Mesendoderm (in vitro differentiated cells): ENCODE measurements around the gene PAPPA2.
A peak's percentile ranks its signal among the peaks of the same experiment; 100 is the strongest.

ENCODE experiments used
- DNase-seq: peaks from one replicate; pipeline ENCODE4 v3.0.0; 2013
- H2AK5ac ChIP-seq: 2 replicates; pipeline ENCODE4 v1.6.1; 2013; ENCODE audit warnings: low read length, inconsistent platforms
- H2BK120ac ChIP-seq: 2 replicates; pipeline ENCODE4 v1.6.1; 2013; ENCODE audit warnings: low read depth, mild to moderate bottlenecking, low read length, moderate library complexity, mixed read lengths
- H2BK15ac ChIP-seq: replicated peaks from 2 replicates; pipeline ENCODE4 v1.6.1; 2013; ENCODE audit warnings: low read depth, mild to moderate bottlenecking, moderate library complexity
- H2BK5ac ChIP-seq: 2 replicates; pipeline ENCODE4 v1.6.1; 2013; ENCODE audit warnings: low read length, inconsistent platforms
- H3K18ac ChIP-seq: 2 replicates; pipeline ENCODE4 v1.6.1; 2013; ENCODE audit warnings: mild to moderate bottlenecking, low read length, mixed read lengths
- H3K23ac ChIP-seq: one replicate; pipeline ENCODE4 v1.6.1; 2013; ENCODE audit warnings: low read length
- H3K27ac ChIP-seq: 2 replicates; pipeline ENCODE4 v1.5.1; 2013; ENCODE audit warnings: low read depth, mild to moderate bottlenecking, inconsistent platforms, low read length, moderate library complexity
- H3K27me3 ChIP-seq: 2 replicates; pipeline ENCODE4 v1.6.1; 2013; ENCODE audit warnings: low read length, control low read depth, mild to moderate bottlenecking, inconsistent platforms; ENCODE audit not compliant: insufficient read depth, poor library complexity
- H3K36me3 ChIP-seq: 2 replicates; pipeline ENCODE4 v1.6.1; 2013; ENCODE audit warnings: low read length, inconsistent platforms; ENCODE audit not compliant: control insufficient read depth, insufficient read depth
- H3K4ac ChIP-seq: one replicate; pipeline ENCODE4 v1.6.1; 2013; ENCODE audit warnings: low read depth, mild to moderate bottlenecking, low read length, moderate library complexity
- H3K4me1 ChIP-seq: 2 replicates; pipeline ENCODE4 v1.6.1; 2013; ENCODE audit warnings: low read depth, low read length, inconsistent platforms; ENCODE audit not compliant: control insufficient read depth
- H3K4me2 ChIP-seq: 2 replicates; pipeline ENCODE4 v1.6.1; 2013; ENCODE audit warnings: low read length
- H3K4me3 ChIP-seq: 2 replicates; pipeline ENCODE4 v1.5.1; 2013; ENCODE audit warnings: mild to moderate bottlenecking, low read length
- H3K56ac ChIP-seq: one replicate; pipeline ENCODE4 v1.6.1; 2013; ENCODE audit warnings: low read length
- H3K79me1 ChIP-seq: 2 replicates; pipeline ENCODE4 v1.6.1; 2013; ENCODE audit warnings: low read length, inconsistent platforms
- H3K79me2 ChIP-seq: 2 replicates; pipeline ENCODE4 v1.6.1; 2013; ENCODE audit warnings: mild to moderate bottlenecking, low read length; ENCODE audit not compliant: control insufficient read depth, insufficient read depth
- H3K9ac ChIP-seq: 2 replicates; pipeline ENCODE4 v1.6.1; 2013; ENCODE audit warnings: low read length, inconsistent platforms
- H4K5ac ChIP-seq: one replicate; pipeline ENCODE4 v1.6.1; 2013; ENCODE audit warnings: low read length
- H4K8ac ChIP-seq: one replicate; pipeline ENCODE4 v1.6.1; 2013; ENCODE audit warnings: low read depth, mild to moderate bottlenecking, control low read depth, low read length, moderate library complexity
- WGBS: extraction: QIAGEN DNeasy Blood & Tissue Kit; methylation state at CpG from one replicate; pipeline ENCODE4 v1.1.7; 2013; ENCODE audit warnings: low lambda C conversion rate, missing lambda C conversion rate; ENCODE audit not compliant: insufficient coverage; ENCODE audit errors: extremely low coverage; 5-methylcytosine and 5-hydroxymethylcytosine counted together

Gene PAPPA2

DNA sequence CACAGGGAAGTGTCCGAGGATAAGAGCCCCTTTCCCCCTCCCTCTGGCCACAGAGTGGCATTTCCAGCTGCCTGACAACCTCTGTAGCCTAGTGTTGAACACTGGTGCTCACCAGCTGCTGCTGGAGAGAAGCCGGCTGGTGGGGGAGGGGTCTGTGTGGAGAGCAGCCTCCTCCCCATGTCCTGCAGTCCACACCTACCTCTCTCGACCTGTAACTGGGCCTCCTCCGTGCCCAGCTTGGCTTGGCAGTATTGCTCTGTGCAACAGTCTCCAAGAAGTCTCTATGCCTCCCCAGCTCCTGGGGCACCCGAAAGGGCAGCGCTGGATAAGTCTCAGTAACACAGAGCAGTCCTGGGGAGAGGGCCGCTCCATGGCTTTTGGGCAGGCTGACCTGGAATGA lies 17.0 kb downstream of the PAPPA2 start:
- Histone ChIP-seq H3K79me2 (no peaks in the 10 kb centered on the region), H3K4ac (no peak overlapping the region), H2BK15ac (no peak overlapping the region), H3K4me2 (no peak overlapping the region), H3K27me3 (no peaks in the 10 kb centered on the region), H4K8ac (no peak overlapping the region), H3K9ac (no peak overlapping the region), H3K56ac (no peak overlapping the region), H4K5ac (no peak overlapping the region), H2BK5ac (no peak overlapping the region), H3K27ac (no peak overlapping the region), H3K4me1 (no peaks in the 10 kb centered on the region), H2BK120ac (no peak overlapping the region), H3K23ac (no peak overlapping the region), H3K36me3 (no peaks in the 10 kb centered on the region), H3K18ac (no peak overlapping the region), H2AK5ac (no peak overlapping the region), H3K4me3 (no peak overlapping the region), H3K79me1 (no peaks in the 10 kb centered on the region)
- WGBS, result no CpG with 5 or more reads among the region's 7 CpGs
- DNase-seq, result peak; percentile 51

GRCh38 chr1:176480750-176481149 lies 17.8 kb downstream of the PAPPA2 start:
- no peak overlapping the region for H3K4ac ChIP-seq
- no peak overlapping the region for H4K5ac ChIP-seq
- no peak overlapping the region for H3K4me3 ChIP-seq
- no peak overlapping the region for H3K4me2 ChIP-seq
- no peak overlapping the region for H3K56ac ChIP-seq
- no peak overlapping the region for H4K8ac ChIP-seq
- H3K27me3 ChIP-seq, result no peaks in the 10 kb centered on the region
- H2BK120ac ChIP-seq, result no peak overlapping the region
- H3K4me1 ChIP-seq, result no peaks in the 10 kb centered on the region
- no peak overlapping the region for H3K27ac ChIP-seq
- H3K23ac ChIP-seq, result no peak overlapping the region
- WGBS, result 100% methylated on average over 2 of the region's 9 CpGs
- H2BK15ac ChIP-seq, result no peak overlapping the region
- H3K36me3 ChIP-seq, result no peaks in the 10 kb centered on the region
- DNase-seq, result no peak
- H3K79me2 ChIP-seq, result no peaks in the 10 kb centered on the region
- H2AK5ac ChIP-seq, result no peak overlapping the region
- H2BK5ac ChIP-seq, result no peak overlapping the region
- H3K18ac ChIP-seq, result no peak overlapping the region
- no peak overlapping the region for H3K9ac ChIP-seq
- no peaks in the 10 kb centered on the region for H3K79me1 ChIP-seq

GRCh38 chr1:176485083-176485482 lies 22.1 kb downstream of the PAPPA2 start:
- no peak overlapping the region for H3K4me2 ChIP-seq
- H4K5ac ChIP-seq, result no peak overlapping the region
- no peak overlapping the region for H3K4ac ChIP-seq
- no peak overlapping the region for H2BK5ac ChIP-seq
- no peaks in the 10 kb centered on the region for H3K36me3 ChIP-seq
- no peak overlapping the region for H3K18ac ChIP-seq
- no peak for DNase-seq
- H3K4me1 ChIP-seq, result no peaks in the 10 kb centered on the region
- H2BK120ac ChIP-seq, result no peak overlapping the region
- WGBS, result no CpG with 5 or more reads among the region's 1 CpG
- H3K27me3 ChIP-seq, result no peaks in the 10 kb centered on the region
- H2AK5ac ChIP-seq, result no peak overlapping the region
- H4K8ac ChIP-seq, result no peak overlapping the region
- H3K23ac ChIP-seq, result no peak overlapping the region
- no peak overlapping the region for H3K9ac ChIP-seq
- H3K4me3 ChIP-seq, result no peak overlapping the region
- H2BK15ac ChIP-seq, result no peak overlapping the region
- no peak overlapping the region for H3K56ac ChIP-seq
- H3K79me1 ChIP-seq, result no peaks in the 10 kb centered on the region
- no peaks in the 10 kb centered on the region for H3K79me2 ChIP-seq
- H3K27ac ChIP-seq, result no peak overlapping the region

DNA sequence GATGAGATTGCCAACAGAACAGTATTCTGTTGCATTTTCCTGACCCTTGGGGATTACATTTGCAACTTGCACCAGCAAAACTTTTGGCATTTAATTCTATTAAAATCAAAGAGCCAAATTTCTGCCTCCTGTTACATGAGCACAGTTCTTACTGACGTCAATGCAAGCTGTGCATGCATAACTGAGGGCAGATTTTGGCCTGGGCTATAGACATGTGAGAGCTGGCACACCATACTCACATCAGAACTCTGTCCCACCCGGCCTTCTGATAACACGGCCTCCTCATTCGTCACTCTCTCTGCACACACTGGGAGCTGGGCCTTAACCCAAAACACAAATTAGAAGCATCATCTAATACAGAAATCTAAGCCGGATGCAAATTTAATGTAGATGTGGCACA lies 31.5 kb downstream of the PAPPA2 start:
- Histone ChIP-seq H3K4me1 (no peaks in the 10 kb centered on the region), H4K5ac (no peak overlapping the region), H3K79me2 (no peaks in the 10 kb centered on the region), H3K18ac (no peak overlapping the region), H3K79me1 (no peaks in the 10 kb centered on the region), H3K56ac (no peak overlapping the region), H3K27ac (no peak overlapping the region), H2AK5ac (no peak overlapping the region), H3K27me3 (no peaks in the 10 kb centered on the region), H2BK5ac (no peak overlapping the region), H3K9ac (no peak overlapping the region), H4K8ac (no peak overlapping the region), H3K4me3 (no peak overlapping the region), H2BK15ac (no peak overlapping the region), H3K4me2 (no peak overlapping the region), H3K23ac (no peak overlapping the region), H3K4ac (no peak overlapping the region), H2BK120ac (no peak overlapping the region), H3K36me3 (no peaks in the 10 kb centered on the region)
- no CpG with 5 or more reads among the region's 5 CpGs for WGBS
- DNase-seq, result no peak

GRCh38 chr1:176499671-176500070 lies 36.7 kb downstream of the PAPPA2 start:
- H3K79me2 ChIP-seq, result no peaks in the 10 kb centered on the region
- no peaks in the 10 kb centered on the region for H3K79me1 ChIP-seq
- no peak overlapping the region for H3K4me2 ChIP-seq
- no peak overlapping the region for H3K9ac ChIP-seq
- H3K56ac ChIP-seq, result no peak overlapping the region
- H4K8ac ChIP-seq, result no peak overlapping the region
- no peaks in the 10 kb centered on the region for H3K4me1 ChIP-seq
- H4K5ac ChIP-seq, result no peak overlapping the region
- no peaks in the 10 kb centered on the region for H3K36me3 ChIP-seq
- no peak overlapping the region for H2BK15ac ChIP-seq
- no peak overlapping the region for H3K4me3 ChIP-seq
- DNase-seq, result no peak
- H3K23ac ChIP-seq, result no peak overlapping the region
- H3K27me3 ChIP-seq, result no peaks in the 10 kb centered on the region
- H3K18ac ChIP-seq, result no peak overlapping the region
- no peak overlapping the region for H2BK120ac ChIP-seq
- H3K4ac ChIP-seq, result no peak overlapping the region
- H3K27ac ChIP-seq, result no peak overlapping the region
- H2AK5ac ChIP-seq, result no peak overlapping the region
- WGBS, result no CpG with 5 or more reads among the region's 1 CpG
- H2BK5ac ChIP-seq, result no peak overlapping the region

DNA sequence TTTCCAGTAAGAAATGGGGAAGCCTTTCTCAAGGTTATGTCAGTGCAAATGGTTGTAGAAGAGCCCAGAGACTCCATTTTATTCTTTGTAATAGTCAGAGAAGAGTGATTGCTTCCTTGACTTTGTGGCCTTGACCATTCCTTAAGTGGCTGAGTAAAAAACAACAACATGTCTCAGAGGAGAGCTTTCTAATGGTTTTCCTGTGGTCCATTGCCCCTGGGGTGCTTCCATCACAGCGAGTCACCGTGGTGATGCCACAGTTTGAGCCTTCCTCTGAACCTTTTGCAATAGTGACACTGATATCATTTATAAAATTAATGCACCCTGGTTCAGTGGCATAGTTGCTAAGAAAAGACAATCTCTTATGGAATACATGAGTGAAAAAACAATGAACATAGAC lies 38.6 kb downstream of the PAPPA2 start:
- no peak overlapping the region for H3K56ac ChIP-seq
- H3K27me3 ChIP-seq, result no peaks in the 10 kb centered on the region
- H3K79me2 ChIP-seq, result no peaks in the 10 kb centered on the region
- H3K27ac ChIP-seq, result no peak overlapping the region
- H2AK5ac ChIP-seq, result no peak overlapping the region
- H4K8ac ChIP-seq, result no peak overlapping the region
- H3K4ac ChIP-seq, result no peak overlapping the region
- H3K18ac ChIP-seq, result no peak overlapping the region
- H4K5ac ChIP-seq, result no peak overlapping the region
- no peak overlapping the region for H2BK15ac ChIP-seq
- no peak overlapping the region for H3K4me3 ChIP-seq
- no peaks in the 10 kb centered on the region for H3K36me3 ChIP-seq
- H3K9ac ChIP-seq, result no peak overlapping the region
- no peaks in the 10 kb centered on the region for H3K4me1 ChIP-seq
- H2BK120ac ChIP-seq, result no peak overlapping the region
- DNase-seq, result no peak
- H3K79me1 ChIP-seq, result no peaks in the 10 kb centered on the region
- H3K4me2 ChIP-seq, result no peak overlapping the region
- WGBS, result no CpG with 5 or more reads among the region's 2 CpGs
- no peak overlapping the region for H3K23ac ChIP-seq
- no peak overlapping the region for H2BK5ac ChIP-seq
